Kidney (tissue), 14 donors: ENCODE results near the gene KRT8. TPM values are rescaled to one million over a fixed set of nuclear protein-coding genes. Genes with fewer than 3 reads are reported as not detected.

Experiments used
- DNase-seq, 5 donors: peaks; one replicate each; pipeline ENCODE4 v3.0.0-alpha.2; 2013 to 2020
- FAIRE-seq: peaks from 2 replicates; lab custom pipeline; 2012; peaks lifted over from hg19 to GRCh38; lab: Jason Lieb, UNC
- H3K27ac ChIP-seq, 2 donors: one replicate each; pipeline ENCODE4 v1.7.0; 2013; ENCODE audit warnings: low read depth in 2 of 2, low read length in 2 of 2, inconsistent platforms in 1 of 2
- H3K27me3 ChIP-seq: one replicate; pipeline ENCODE4 v1.7.1; 2013; ENCODE audit warnings: low read length, inconsistent platforms; ENCODE audit not compliant: control insufficient read depth, insufficient read depth
- H3K36me3 ChIP-seq, 3 donors: one replicate each; pipeline versions ENCODE4 v1.7.0 to v1.7.1; 2013; ENCODE audit warnings: low read length in 3 of 3, control low read depth in 1 of 3, inconsistent platforms in 1 of 3; ENCODE audit not compliant: insufficient read depth in 3 of 3, control insufficient read depth in 2 of 3
- H3K4me1 ChIP-seq, 3 donors: one replicate each; pipeline versions ENCODE4 v1.7.0 to v1.7.1; 2013; ENCODE audit warnings: low read length in 3 of 3, inconsistent platforms in 1 of 3, low read depth in 1 of 3; ENCODE audit not compliant: control insufficient read depth in 2 of 3, insufficient read depth in 2 of 3
- H3K4me3 ChIP-seq, 3 donors: one replicate each; pipeline versions ENCODE4 v1.7.0 to v1.8.1; 2013; ENCODE audit warnings: low read length in 3 of 3, control low read depth in 1 of 3, inconsistent platforms in 1 of 3
- H3K9ac ChIP-seq, 3 donors: one replicate each; pipeline versions ENCODE4 v1.7.0 to v1.7.1; 2013; ENCODE audit warnings: low read length in 3 of 3, control low read depth in 1 of 3, inconsistent platforms in 1 of 3
- H3K9me3 ChIP-seq, 3 donors: one replicate each; pipeline versions ENCODE4 v1.7.0 to v1.7.1; 2013; ENCODE audit warnings: low read length in 3 of 3, control low read depth in 1 of 3, inconsistent platforms in 1 of 3; ENCODE audit not compliant: control insufficient read depth in 2 of 3, insufficient read depth in 1 of 3
- CTCF ChIP-seq: IDR thresholded peaks from 3 replicates; pipeline ENCODE4 v1.5.1; 2012; ENCODE audit warnings: mild to moderate bottlenecking, moderate library complexity, borderline replicate concordance; ENCODE audit not compliant: insufficient read depth; ENCODE audit errors: extremely low read depth
- intact Hi-C: fragments of 100-400 bp; cut with DNase I; formaldehyde crosslinking; loops from one replicate; pipeline ENCODE4 v1.11.1; 2022
- polyA plus RNA-seq: library from polyadenylated mRNA; stranded (reverse); fragments of 350-450 nt; fragmentation: Illumina TruSeq; extraction: RNeasy Lipid Tissue Mini Kit (QIAGEN cat#74804); gene quantifications from one replicate; pipeline ENCODE4 v1.2.3, GENCODE V29; 2014; ENCODE audit warnings: low read depth, low replicate concordance; ENCODE audit not compliant: insufficient read depth
- total RNA-seq: library from RNA; stranded (reverse); fragmentation: NEBNext Ultra II Directional; extraction: Animal tissue kit (Norgen Biotek cat#: 25700); gene quantifications from one replicate; pipeline ENCODE4 v1.2.1, GENCODE V29; 2021
- donor health status: control.
- donor health status: control.
- donor health status: control.
- donor health status: control.
- donor health status: control.
- donor health status: DM: yes; HTN: yes; CAD: no.
- donor health status: Normal renal cell carcinoma (clear cell type).

KRT8 gene
- total and polyA plus RNA-seq, 2 donors from 2014 or later: 333 to 546 TPM

- peaks cover 0 to 4% (median 0%) of the 10 kb centered on the region in 3 donors for H3K4me1 ChIP-seq
- TF ChIP-seq CTCF: no peak
- no peak overlapping the region for H3K9ac ChIP-seq
- no peak overlapping the region for H3K4me3 ChIP-seq
- H3K36me3 ChIP-seq: no peaks in the 10 kb centered on the region
- H3K27ac ChIP-seq: no peak overlapping the region
- H3K9me3 ChIP-seq: no peaks in the 10 kb centered on the region
- FAIRE-seq (no peak), DNase-seq (no peak)
- intact Hi-C loops: no loop called here
- H3K27me3 ChIP-seq: no peaks in the 10 kb centered on the region
These were observed 11.3 kb upstream of the KRT8 start for GRCh38 chr12:52916216-52916615.

- FAIRE-seq (no peak), DNase-seq (no peak)
- TF ChIP-seq CTCF: no peak
These were observed 10.8 kb upstream of the KRT8 start for GRCh38 chr12:52915637-52916036.

GRCh38 chr12:52914576-52915121 is 9.8 kb upstream of the KRT8 start:
- no peak for DNase-seq
- H3K4me1 ChIP-seq: no peaks in the 10 kb centered on the region
- no peak overlapping the region for H3K27ac ChIP-seq
- H3K9ac ChIP-seq: no peak overlapping the region
- no peak for FAIRE-seq
- H3K9me3 ChIP-seq: no peaks in the 10 kb centered on the region
- H3K36me3 ChIP-seq: no peaks in the 10 kb centered on the region
- intact Hi-C loops: no loop called here
- H3K27me3 ChIP-seq: no peaks in the 10 kb centered on the region
- H3K4me3 ChIP-seq: no peak overlapping the region
- TF ChIP-seq CTCF: no peak

More at GRCh38 chr12:52915637-52916036, 10.8 kb upstream of the KRT8 start:
- no peaks in the 10 kb centered on the region for H3K4me1 ChIP-seq
- H3K27me3 ChIP-seq: no peaks in the 10 kb centered on the region
- H3K27ac ChIP-seq: no peak overlapping the region
- no peaks in the 10 kb centered on the region for H3K36me3 ChIP-seq
- no peaks in the 10 kb centered on the region for H3K9me3 ChIP-seq
- H3K9ac ChIP-seq: no peak overlapping the region
- intact Hi-C loops: no loop called here
- H3K4me3 ChIP-seq: no peak overlapping the region

GRCh38 chr12:52913431-52913821 is 8.6 kb upstream of the KRT8 start:
- intact Hi-C loops: no loop called here
- FAIRE-seq: no peak
- no peaks in the 10 kb centered on the region for H3K9me3 ChIP-seq
- H3K9ac ChIP-seq: no peak overlapping the region
- H3K27ac ChIP-seq: no peak overlapping the region
- no peaks in the 10 kb centered on the region for H3K4me1 ChIP-seq
- peak in 1 of 5 donors; percentile 9 for DNase-seq
- no peak overlapping the region for H3K4me3 ChIP-seq
- no peaks in the 10 kb centered on the region for H3K36me3 ChIP-seq
- no peaks in the 10 kb centered on the region for H3K27me3 ChIP-seq
- no peak for TF ChIP-seq CTCF
